AG08396 (cell line): ENCODE data around the gene ILDR1.
"Not testable (repeated sequence)": the region's sequence is repeated elsewhere in the genome, so short reads cannot be mapped to it uniquely, and the experiment has no call there.

ENCODE experiments used
- DNase-seq: peaks from one replicate; pipeline ENCODE4 v3.0.0; 2012; ENCODE audit warnings: low spot score, mixed read lengths

ILDR1 gene

GRCh38 chr3:122021811-122022401, at the start of gene ILDR1:
TSS of gene ILDR1 (minus strand) at chr3:122022247. CDS start at chr3:122022077, 170 bp downstream.
- DNase-seq = no peak

DNA sequence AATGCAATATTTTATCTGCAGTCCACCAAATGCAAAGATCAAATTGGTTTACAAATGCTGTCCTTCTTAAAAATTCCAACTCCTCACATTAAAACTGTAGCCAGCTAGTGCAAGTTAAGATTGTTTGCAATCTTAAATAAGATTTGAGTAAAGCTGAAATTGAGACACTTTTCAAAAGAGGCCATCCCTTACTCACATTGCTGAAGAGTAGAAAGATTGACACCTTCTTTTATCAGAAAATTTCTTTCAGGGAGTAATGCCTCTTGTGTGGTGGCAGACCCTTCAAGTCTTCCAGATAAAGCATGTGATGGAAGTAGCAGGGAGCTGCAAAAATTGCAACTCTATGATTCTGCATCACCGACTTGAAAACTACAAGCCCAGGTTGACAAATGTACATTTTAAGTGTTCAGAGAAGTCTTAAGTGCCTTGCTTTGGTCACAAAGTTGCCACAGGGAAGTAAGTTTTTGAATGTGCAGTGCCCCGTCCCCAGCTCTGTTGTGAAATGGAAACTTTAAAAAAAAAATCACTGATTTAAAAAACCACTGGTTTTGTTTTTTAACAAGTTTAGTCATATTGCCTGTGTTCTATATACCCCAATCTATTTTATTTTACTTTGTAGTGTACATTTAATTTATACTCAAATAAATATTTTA, 45.7 kb upstream of the ILDR1 start:
- DNase-seq = no peak

DNA sequence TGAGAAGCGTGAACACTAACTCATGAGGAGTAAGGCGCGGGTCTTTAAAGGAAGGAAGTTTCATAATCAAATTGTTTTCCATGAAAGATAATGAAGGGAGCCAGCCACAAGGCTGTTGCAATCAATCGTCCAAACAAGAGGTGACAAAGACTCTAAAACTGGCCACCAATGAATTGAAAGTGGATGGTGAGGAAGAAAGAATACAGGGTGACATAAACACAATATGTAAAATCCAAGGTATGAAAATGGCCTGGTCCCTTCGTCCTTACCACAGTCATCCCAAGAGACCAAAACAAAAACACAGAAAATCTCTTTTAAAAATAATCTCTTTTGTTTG, 45.1 kb upstream of the ILDR1 start:
- DNase-seq = no peak

GRCh38 chr3:122066331-122067213, 44.5 kb upstream of the ILDR1 start:
- no peak for DNase-seq

DNA sequence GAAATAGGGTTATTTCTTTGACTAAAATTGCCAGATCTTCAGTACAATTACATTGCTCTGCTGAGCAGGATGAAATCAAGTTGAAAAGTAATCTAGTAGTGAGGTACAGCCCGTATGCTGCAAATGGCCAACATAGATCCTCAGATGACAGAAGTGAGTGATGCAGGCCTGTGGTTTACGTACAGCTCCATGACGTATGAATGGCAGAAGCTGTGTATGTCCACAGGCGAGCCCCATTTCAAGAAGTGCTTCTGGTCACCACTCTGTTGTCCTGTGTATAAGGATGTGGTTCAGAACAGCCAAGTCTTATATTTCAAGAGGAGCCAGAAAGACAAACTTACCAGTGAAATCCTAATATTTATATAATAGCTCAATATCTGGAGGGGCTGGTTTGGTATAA, 42.3 kb upstream of the ILDR1 start:
- DNase-seq = no peak

DNA sequence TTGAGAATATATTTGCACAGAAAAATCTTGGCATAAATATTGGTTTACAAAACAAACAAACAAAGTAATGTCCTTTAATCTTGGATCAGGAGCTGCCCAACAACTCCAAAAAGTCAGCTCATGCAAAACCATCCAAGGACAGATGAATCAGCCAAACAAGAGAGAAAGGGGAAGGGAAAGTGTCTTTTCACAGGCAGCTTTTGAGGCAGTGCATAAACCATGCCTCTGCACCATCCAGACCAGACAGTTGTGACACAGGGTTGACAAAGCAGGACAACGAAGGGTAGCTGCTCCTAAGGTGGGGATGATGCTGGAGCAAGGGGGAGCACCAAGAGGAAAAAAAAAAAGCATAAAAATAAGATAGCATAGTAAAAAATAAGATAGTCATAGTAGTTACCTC, 41.9 kb upstream of the ILDR1 start:
- no peak for DNase-seq

DNA sequence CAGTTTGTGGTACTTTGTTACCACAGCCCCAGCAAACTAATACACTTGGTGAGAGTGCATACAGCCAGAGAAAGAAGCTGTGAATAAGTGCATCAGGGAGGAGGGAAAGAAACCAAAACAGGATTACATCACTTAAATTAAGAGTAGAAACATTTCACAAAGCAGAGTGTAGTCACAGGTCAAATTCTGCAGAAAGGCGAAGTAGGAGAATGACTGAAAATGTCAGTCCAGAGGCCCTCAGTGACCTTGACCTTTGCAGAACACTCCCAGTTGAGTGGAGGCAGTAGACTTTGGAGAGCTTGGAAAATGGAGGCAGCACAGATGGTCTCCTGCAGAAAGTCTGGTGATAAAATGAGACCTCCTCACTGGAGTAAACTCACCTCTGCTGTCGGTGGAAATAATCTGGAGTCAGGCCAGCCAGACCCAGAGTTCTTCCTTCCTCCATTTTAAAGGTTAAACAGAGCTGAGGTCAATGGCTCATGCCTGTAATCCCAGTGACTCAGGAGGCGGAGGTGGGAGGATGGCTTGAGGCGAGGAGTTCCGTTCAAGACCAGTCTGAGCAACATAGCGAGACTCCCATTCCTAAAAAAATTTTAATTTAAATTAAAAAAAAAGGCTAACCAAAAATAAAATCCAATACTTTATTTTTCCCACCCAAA, 38.1 kb upstream of the ILDR1 start:
- DNase-seq = no peak

DNA sequence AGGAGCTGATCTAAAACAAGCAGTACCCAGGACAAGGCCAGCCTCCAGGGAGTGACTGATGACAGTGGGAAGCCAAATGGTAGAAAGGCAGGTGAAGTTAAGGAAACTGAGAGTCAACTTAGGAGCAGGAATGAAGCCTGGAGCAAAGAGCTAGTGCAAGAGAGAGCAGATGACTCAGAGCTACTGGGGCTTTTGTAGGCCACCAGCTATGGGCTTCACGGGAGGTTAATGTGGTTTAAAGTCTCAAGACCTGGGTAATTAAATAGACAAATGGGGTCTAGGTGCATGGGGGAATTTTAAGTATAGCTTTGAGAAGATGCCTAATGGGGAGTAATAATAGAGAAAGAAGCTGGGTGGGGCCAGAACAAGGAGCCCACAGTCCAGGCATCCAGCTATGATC, 36.2 kb upstream of the ILDR1 start:
- no peak for DNase-seq

- DNase-seq = no peak
Measured at GRCh38 chr3:122057671-122058070, 35.6 kb upstream of the ILDR1 start.

- DNase-seq = no peak
Measured at GRCh38 chr3:122055215-122055614, 33.2 kb upstream of the ILDR1 start, which contains the start of gene CD86. TSS of gene CD86 (plus strand) at chr3:122055362. CDS start at chr3:122055490, 128 bp downstream.

DNA sequence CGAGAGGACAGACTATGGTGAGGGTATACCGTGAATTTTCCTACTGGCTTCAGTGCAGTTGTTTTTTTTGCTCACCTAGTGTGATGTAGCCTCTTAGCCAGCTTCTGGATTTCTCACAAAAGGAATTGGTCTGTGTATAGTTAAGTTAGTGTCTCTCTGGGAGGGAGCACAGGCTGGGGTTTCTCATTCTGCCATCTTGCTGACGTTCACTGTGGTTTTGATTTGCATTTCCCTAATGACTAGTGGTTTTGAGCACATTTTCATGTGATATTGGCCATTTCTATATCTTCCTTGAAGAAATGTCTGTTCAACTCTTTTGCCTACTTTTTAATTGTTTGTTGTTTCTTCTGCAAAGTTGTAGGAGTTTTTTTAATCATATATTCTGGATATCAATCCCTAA, 30.9 kb upstream of the ILDR1 start:
- DNase-seq = no peak

DNA sequence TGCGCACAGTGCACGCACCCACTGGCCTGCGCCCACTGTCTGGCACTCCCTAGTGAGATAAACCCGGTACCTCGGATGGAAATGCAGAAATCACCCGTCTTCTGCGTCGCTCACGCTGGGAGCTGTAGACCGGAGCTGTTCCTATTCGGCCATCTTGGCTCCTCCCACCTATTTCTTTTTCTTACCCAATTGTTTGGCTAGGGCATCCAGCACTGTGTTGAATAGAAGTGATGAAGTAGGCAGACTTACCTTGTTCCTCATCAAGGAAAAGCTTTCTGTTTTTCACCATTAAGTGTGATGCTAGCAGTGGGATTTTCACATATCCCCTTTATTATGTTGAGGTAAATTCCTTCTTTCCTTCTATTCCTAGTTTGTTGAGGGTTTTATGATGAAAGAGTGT, 25.7 kb upstream of the ILDR1 start:
- not testable (repeated sequence) for DNase-seq

DNA sequence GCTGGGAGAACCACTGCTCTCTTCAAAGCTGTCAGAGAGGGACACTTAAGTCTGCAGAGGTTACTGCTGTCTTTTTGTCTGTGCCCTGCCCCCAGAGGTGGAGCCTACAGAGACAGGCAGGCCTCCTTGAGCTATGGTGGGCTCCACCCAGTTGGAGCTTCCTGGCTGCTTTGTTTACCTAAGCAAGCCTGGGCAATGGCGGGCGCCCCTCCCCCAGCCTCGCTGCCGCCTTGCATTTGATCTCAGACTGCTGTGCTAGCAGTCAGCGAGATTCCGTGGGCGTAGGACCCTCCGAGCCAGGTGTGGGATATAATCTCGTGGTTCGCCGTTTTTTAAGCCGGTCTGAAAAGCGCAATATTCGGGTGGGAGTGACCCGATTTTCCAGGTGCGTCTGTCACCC, 25.2 kb upstream of the ILDR1 start:
- not testable (repeated sequence) for DNase-seq

DNA sequence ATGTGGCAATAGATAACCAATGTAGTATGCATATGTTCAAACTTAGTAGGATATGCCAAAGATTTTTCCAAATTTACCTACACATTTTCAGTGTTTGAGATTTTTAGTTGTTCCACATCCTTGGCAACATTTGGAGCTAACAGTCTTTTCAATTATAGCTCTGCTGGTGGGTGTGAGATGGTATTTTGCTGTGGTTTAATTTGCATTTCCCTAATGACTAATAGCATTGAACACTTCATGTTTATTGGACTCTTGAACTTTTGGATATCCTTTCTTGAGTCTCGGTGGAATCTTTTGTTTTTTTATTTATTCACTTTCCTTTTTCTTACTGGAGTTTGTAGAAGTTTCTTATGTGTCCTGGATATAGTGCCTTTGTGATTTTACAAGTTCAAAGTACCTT, 11.0 kb upstream of the ILDR1 start:
- DNase-seq = no peak

DNA sequence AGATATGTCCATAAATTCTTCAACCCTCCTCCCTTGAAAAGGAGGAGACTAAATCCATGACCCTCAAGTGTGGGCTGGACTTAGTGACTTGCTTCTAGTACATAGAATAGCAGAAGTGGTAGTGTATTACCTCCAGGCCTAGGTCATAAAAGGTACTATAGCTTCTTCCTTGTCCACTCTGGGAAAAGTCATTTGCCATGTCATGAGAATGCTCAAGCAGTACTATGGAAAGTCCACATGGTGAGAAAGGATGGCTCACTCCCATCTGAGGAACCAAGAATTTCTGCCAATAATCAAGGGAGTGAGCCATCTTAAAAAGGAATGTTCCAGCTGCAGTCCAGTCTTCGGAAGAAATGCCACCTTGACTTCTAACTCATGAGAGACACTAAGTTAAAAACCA, 10.5 kb upstream of the ILDR1 start:
- DNase-seq = no peak

- DNase-seq = no peak
Measured at GRCh38 chr3:122031123-122031468, 9.0 kb upstream of the ILDR1 start.

- peak; percentile 58 for DNase-seq
Measured at GRCh38 chr3:122030381-122031122, 8.5 kb upstream of the ILDR1 start.

GRCh38 chr3:122025296-122025695, 3.2 kb upstream of the ILDR1 start:
- DNase-seq = no peak

- no peak for DNase-seq
Measured at GRCh38 chr3:122024800-122025199, 2.8 kb upstream of the ILDR1 start.

DNA sequence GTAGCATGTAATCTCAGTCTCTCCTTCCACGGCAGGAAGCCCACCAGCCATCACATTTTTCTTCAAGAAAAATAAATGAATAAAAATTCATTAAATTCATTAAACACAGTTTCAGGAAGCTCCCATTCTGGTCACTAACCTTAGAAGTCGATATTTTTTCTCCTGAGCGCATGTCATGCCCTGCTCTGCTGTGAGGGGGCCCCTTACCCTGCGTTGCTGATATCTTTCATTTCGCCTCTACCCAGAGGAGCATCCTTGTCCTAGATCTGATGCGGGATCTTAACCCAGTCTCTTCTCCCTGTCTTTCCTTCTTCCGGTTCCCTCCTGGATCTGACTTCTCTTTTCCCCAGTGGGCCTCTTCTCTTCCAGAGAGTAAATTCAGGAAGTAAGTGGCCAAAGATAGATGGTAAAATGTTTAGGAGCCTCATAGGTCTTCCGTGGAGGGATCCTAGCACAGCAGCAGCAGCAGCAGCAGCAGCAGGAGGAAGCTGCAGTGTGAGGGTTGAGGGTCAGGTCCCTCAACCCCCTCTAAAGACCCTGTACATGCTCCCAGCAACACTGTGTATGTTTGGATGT, 1.4 kb upstream of the ILDR1 start:
- DNase-seq = no peak

- DNase-seq = no peak
Measured at GRCh38 chr3:122021037-122021436, 1.0 kb downstream of the ILDR1 start.

DNA sequence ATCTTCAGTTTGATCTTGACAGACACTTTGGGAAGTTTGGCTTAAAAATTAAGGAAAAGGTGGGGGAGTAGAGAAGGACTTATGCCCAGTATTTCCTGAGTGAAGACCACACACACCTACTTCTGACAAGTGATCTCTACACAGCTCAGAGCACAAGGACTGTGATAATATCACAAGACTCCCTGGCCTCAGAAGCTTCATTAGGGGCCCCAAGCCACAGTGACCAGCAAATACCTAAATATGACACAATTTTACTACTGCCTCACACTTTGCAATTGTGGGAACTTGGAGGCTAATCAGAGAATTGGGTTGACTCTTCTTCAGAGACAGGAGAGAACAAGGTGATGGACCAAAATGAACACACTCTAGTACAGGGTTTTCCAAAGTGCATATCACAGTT, 2.6 kb downstream of the ILDR1 start:
- no peak for DNase-seq
